ENCODE results near the gene MLLT3.

Gene MLLT3

GRCh38 chr9:20611691-20612287 lies 10.5 kb downstream of the MLLT3 start:
- Histone ChIP-seq H3K27me3 (ENCODE audit: control insufficient read depth in 1 of 2, insufficient read depth in 2 of 2, low read length in 2 of 2) (no peaks in the 10 kb centered on the region), H3K9me3 (ENCODE audit: low read length) (no peaks in the 10 kb centered on the region), H3K36me3 (ENCODE audit: insufficient read depth, low read length) (no peaks in the 10 kb centered on the region), H3K27ac (ENCODE audit: low read depth, low read length) (no peak overlapping the region), H3K9ac (ENCODE audit: low read length) (no peak overlapping the region), H3K4me1 (ENCODE audit: insufficient read depth, low read length) (peaks cover 31% of the 10 kb centered on the region), H3K4me3 (ENCODE audit: low read depth in 1 of 2, low read length in 2 of 2) (no peak overlapping the region)

GRCh38 chr9:20610591-20610990 lies 11.7 kb downstream of the MLLT3 start:
- no peak overlapping the region for H3K9ac ChIP-seq (ENCODE audit: low read length)
- H3K27me3 ChIP-seq (ENCODE audit: control insufficient read depth in 1 of 2, insufficient read depth in 2 of 2, low read length in 2 of 2) = no peaks in the 10 kb centered on the region
- no peaks in the 10 kb centered on the region for H3K36me3 ChIP-seq (ENCODE audit: insufficient read depth, low read length)
- peak overlapping the region; percentile 7 for H3K27ac ChIP-seq (ENCODE audit: low read depth, low read length)
- H3K4me3 ChIP-seq (ENCODE audit: low read depth in 1 of 2, low read length in 2 of 2) = no peak overlapping the region
- no peaks in the 10 kb centered on the region for H3K9me3 ChIP-seq (ENCODE audit: low read length)
- peaks cover 38% of the 10 kb centered on the region for H3K4me1 ChIP-seq (ENCODE audit: insufficient read depth, low read length)

- Histone ChIP-seq H3K36me3 (ENCODE audit: insufficient read depth, low read length) (no peaks in the 10 kb centered on the region), H3K27ac (ENCODE audit: low read depth, low read length) (no peak overlapping the region), H3K4me1 (ENCODE audit: insufficient read depth, low read length) (peaks cover 52% of the 10 kb centered on the region), H3K4me3 (ENCODE audit: low read depth in 1 of 2, low read length in 2 of 2) (no peak overlapping the region), H3K27me3 (ENCODE audit: control insufficient read depth in 1 of 2, insufficient read depth in 2 of 2, low read length in 2 of 2) (no peaks in the 10 kb centered on the region), H3K9ac (ENCODE audit: low read length) (no peak overlapping the region), H3K9me3 (ENCODE audit: low read length) (no peaks in the 10 kb centered on the region)
Observed at GRCh38 chr9:20608582-20608981, 13.7 kb downstream of the MLLT3 start.

- Histone ChIP-seq H3K27me3 (ENCODE audit: control insufficient read depth in 1 of 2, insufficient read depth in 2 of 2, low read length in 2 of 2) (no peaks in the 10 kb centered on the region), H3K36me3 (ENCODE audit: insufficient read depth, low read length) (no peaks in the 10 kb centered on the region), H3K9me3 (ENCODE audit: low read length) (no peaks in the 10 kb centered on the region), H3K9ac (ENCODE audit: low read length) (no peak overlapping the region), H3K27ac (ENCODE audit: low read depth, low read length) (peak overlapping the region; percentile 14), H3K4me1 (ENCODE audit: insufficient read depth, low read length) (peaks cover 66% of the 10 kb centered on the region), H3K4me3 (ENCODE audit: low read depth in 1 of 2, low read length in 2 of 2) (peak overlapping the region in 1 of 2 donors; percentile 13)
Observed at GRCh38 chr9:20606652-20607051, 15.6 kb downstream of the MLLT3 start.

GRCh38 chr9:20604562-20604961 lies 17.7 kb downstream of the MLLT3 start:
- Histone ChIP-seq H3K9me3 (ENCODE audit: low read length) (no peaks in the 10 kb centered on the region), H3K27ac (ENCODE audit: low read depth, low read length) (peak overlapping the region; percentile 52), H3K4me1 (ENCODE audit: insufficient read depth, low read length) (peaks cover 64% of the 10 kb centered on the region), H3K36me3 (ENCODE audit: insufficient read depth, low read length) (no peaks in the 10 kb centered on the region), H3K4me3 (ENCODE audit: low read depth in 1 of 2, low read length in 2 of 2) (peak overlapping the region in 1 of 2 donors; percentile 38), H3K27me3 (ENCODE audit: control insufficient read depth in 1 of 2, insufficient read depth in 2 of 2, low read length in 2 of 2) (no peaks in the 10 kb centered on the region), H3K9ac (ENCODE audit: low read length) (peak overlapping the region; percentile 35)

- Histone ChIP-seq H3K9ac (ENCODE audit: low read length) (peak overlapping the region; percentile 35), H3K27me3 (ENCODE audit: control insufficient read depth in 1 of 2, insufficient read depth in 2 of 2, low read length in 2 of 2) (no peaks in the 10 kb centered on the region), H3K4me1 (ENCODE audit: insufficient read depth, low read length) (peaks cover 57% of the 10 kb centered on the region), H3K36me3 (ENCODE audit: insufficient read depth, low read length) (no peaks in the 10 kb centered on the region), H3K27ac (ENCODE audit: low read depth, low read length) (no peak overlapping the region), H3K4me3 (ENCODE audit: low read depth in 1 of 2, low read length in 2 of 2) (no peak overlapping the region), H3K9me3 (ENCODE audit: low read length) (no peaks in the 10 kb centered on the region)
Observed at GRCh38 chr9:20603524-20604268, 18.6 kb downstream of the MLLT3 start.

- no peak overlapping the region for H3K4me3 ChIP-seq (ENCODE audit: low read depth in 1 of 2, low read length in 2 of 2)
- H3K27ac ChIP-seq (ENCODE audit: low read depth, low read length) = no peak overlapping the region
- H3K9me3 ChIP-seq (ENCODE audit: low read length) = no peaks in the 10 kb centered on the region
- H3K4me1 ChIP-seq (ENCODE audit: insufficient read depth, low read length) = peaks cover 62% of the 10 kb centered on the region
- no peaks in the 10 kb centered on the region for H3K36me3 ChIP-seq (ENCODE audit: insufficient read depth, low read length)
- H3K27me3 ChIP-seq (ENCODE audit: control insufficient read depth in 1 of 2, insufficient read depth in 2 of 2, low read length in 2 of 2) = no peaks in the 10 kb centered on the region
- no peak overlapping the region for H3K9ac ChIP-seq (ENCODE audit: low read length)
Observed at GRCh38 chr9:20601292-20601691, 21.0 kb downstream of the MLLT3 start.

- H3K27ac ChIP-seq (ENCODE audit: low read depth, low read length) = no peak overlapping the region
- no peak overlapping the region for H3K9ac ChIP-seq (ENCODE audit: low read length)
- peaks cover 55% of the 10 kb centered on the region for H3K4me1 ChIP-seq (ENCODE audit: insufficient read depth, low read length)
- H3K27me3 ChIP-seq (ENCODE audit: control insufficient read depth in 1 of 2, insufficient read depth in 2 of 2, low read length in 2 of 2) = no peaks in the 10 kb centered on the region
- no peak overlapping the region for H3K4me3 ChIP-seq (ENCODE audit: low read depth in 1 of 2, low read length in 2 of 2)
- H3K9me3 ChIP-seq (ENCODE audit: low read length) = no peaks in the 10 kb centered on the region
- no peaks in the 10 kb centered on the region for H3K36me3 ChIP-seq (ENCODE audit: insufficient read depth, low read length)
Observed at GRCh38 chr9:20599195-20599594, 23.1 kb downstream of the MLLT3 start.

GRCh38 chr9:20598367-20598766 lies 23.9 kb downstream of the MLLT3 start:
- H3K4me3 ChIP-seq (ENCODE audit: low read depth in 1 of 2, low read length in 2 of 2) = no peak overlapping the region
- H3K27ac ChIP-seq (ENCODE audit: low read depth, low read length) = no peak overlapping the region
- no peaks in the 10 kb centered on the region for H3K27me3 ChIP-seq (ENCODE audit: control insufficient read depth in 1 of 2, insufficient read depth in 2 of 2, low read length in 2 of 2)
- H3K9me3 ChIP-seq (ENCODE audit: low read length) = no peaks in the 10 kb centered on the region
- H3K9ac ChIP-seq (ENCODE audit: low read length) = no peak overlapping the region
- no peaks in the 10 kb centered on the region for H3K36me3 ChIP-seq (ENCODE audit: insufficient read depth, low read length)
- peaks cover 55% of the 10 kb centered on the region for H3K4me1 ChIP-seq (ENCODE audit: insufficient read depth, low read length)

- Histone ChIP-seq H3K9me3 (ENCODE audit: low read length) (no peaks in the 10 kb centered on the region), H3K27ac (ENCODE audit: low read depth, low read length) (no peak overlapping the region), H3K4me3 (ENCODE audit: low read depth in 1 of 2, low read length in 2 of 2) (no peak overlapping the region), H3K9ac (ENCODE audit: low read length) (no peak overlapping the region), H3K36me3 (ENCODE audit: insufficient read depth, low read length) (no peaks in the 10 kb centered on the region), H3K4me1 (ENCODE audit: insufficient read depth, low read length) (peaks cover 55% of the 10 kb centered on the region), H3K27me3 (ENCODE audit: control insufficient read depth in 1 of 2, insufficient read depth in 2 of 2, low read length in 2 of 2) (no peaks in the 10 kb centered on the region)
Observed at GRCh38 chr9:20597862-20598261, 24.4 kb downstream of the MLLT3 start.

GRCh38 chr9:20594608-20595007 lies 27.7 kb downstream of the MLLT3 start:
- H3K9me3 ChIP-seq (ENCODE audit: low read length) = no peaks in the 10 kb centered on the region
- H3K27me3 ChIP-seq (ENCODE audit: control insufficient read depth in 1 of 2, insufficient read depth in 2 of 2, low read length in 2 of 2) = no peaks in the 10 kb centered on the region
- H3K9ac ChIP-seq (ENCODE audit: low read length) = no peak overlapping the region
- no peak overlapping the region for H3K4me3 ChIP-seq (ENCODE audit: low read depth in 1 of 2, low read length in 2 of 2)
- peaks cover 44% of the 10 kb centered on the region for H3K4me1 ChIP-seq (ENCODE audit: insufficient read depth, low read length)
- no peaks in the 10 kb centered on the region for H3K36me3 ChIP-seq (ENCODE audit: insufficient read depth, low read length)
- no peak overlapping the region for H3K27ac ChIP-seq (ENCODE audit: low read depth, low read length)

- no peak overlapping the region for H3K4me3 ChIP-seq (ENCODE audit: low read depth in 1 of 2, low read length in 2 of 2)
- no peaks in the 10 kb centered on the region for H3K36me3 ChIP-seq (ENCODE audit: insufficient read depth, low read length)
- H3K9ac ChIP-seq (ENCODE audit: low read length) = no peak overlapping the region
- no peaks in the 10 kb centered on the region for H3K27me3 ChIP-seq (ENCODE audit: control insufficient read depth in 1 of 2, insufficient read depth in 2 of 2, low read length in 2 of 2)
- no peaks in the 10 kb centered on the region for H3K9me3 ChIP-seq (ENCODE audit: low read length)
- H3K4me1 ChIP-seq (ENCODE audit: insufficient read depth, low read length) = peaks cover 44% of the 10 kb centered on the region
- H3K27ac ChIP-seq (ENCODE audit: low read depth, low read length) = no peak overlapping the region
Observed at GRCh38 chr9:20593537-20593936, 28.8 kb downstream of the MLLT3 start.

Data from muscle layer of colon (tissue), 2 donors.